ENCODE measurements around the gene ICAM2.
A peak's percentile ranks its signal among the peaks of the same experiment; 100 is the strongest.

Gene ICAM2

GRCh38 chr17:63955791-63956190 lies 64.6 kb downstream of the ICAM2 start:
- DNase-seq (ENCODE audit: low spot score): no peak
- TF ChIP-seq CTCF (IDR thresholded peaks at IDR 0.05; ENCODE audit: extremely low read depth, missing control alignments): no peak

- DNase-seq (ENCODE audit: low spot score): no peak
- no peak for TF ChIP-seq CTCF (IDR thresholded peaks at IDR 0.05; ENCODE audit: extremely low read depth, missing control alignments)
These were observed 65.2 kb downstream of the ICAM2 start for GRCh38 chr17:63955232-63955631.

GRCh38 chr17:63954402-63955063 lies 65.9 kb downstream of the ICAM2 start:
- TF ChIP-seq CTCF (IDR thresholded peaks at IDR 0.05; ENCODE audit: extremely low read depth, missing control alignments): no peak
- peak; percentile 47 for DNase-seq (ENCODE audit: low spot score)

Data from GM20000 (cell line).